MV-4-11 (cell line): Measurements from ENCODE around the gene KRTAP10-4.

ENCODE experiments used
- DNase-seq: peaks from one replicate; lab custom pipeline; 2025; lab: John Stamatoyannopoulos, UW

KRTAP10-4 gene

DNA sequence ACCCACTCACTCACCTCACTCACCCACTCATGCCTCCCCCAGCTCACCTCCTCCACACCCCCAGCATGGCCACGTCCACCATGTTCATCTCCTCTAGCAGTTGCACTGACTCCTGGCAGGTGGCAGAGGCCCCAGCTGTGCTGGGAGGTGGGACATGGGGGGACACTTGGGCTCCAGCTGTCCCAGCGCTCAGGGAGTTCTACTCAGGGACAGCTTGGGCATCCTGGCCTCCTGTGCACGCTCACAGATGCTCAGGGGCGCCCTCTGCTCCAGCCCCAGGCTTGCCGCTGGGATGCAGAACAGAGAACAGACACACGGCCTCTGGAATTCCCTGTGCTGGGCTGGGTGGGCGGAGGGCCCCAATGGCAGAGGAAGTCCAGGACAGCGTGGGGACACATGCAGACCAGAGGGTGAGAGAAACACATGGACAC lies 43.6 kb downstream of the KRTAP10-4 start:
- DNase-seq, result no peak

DNA sequence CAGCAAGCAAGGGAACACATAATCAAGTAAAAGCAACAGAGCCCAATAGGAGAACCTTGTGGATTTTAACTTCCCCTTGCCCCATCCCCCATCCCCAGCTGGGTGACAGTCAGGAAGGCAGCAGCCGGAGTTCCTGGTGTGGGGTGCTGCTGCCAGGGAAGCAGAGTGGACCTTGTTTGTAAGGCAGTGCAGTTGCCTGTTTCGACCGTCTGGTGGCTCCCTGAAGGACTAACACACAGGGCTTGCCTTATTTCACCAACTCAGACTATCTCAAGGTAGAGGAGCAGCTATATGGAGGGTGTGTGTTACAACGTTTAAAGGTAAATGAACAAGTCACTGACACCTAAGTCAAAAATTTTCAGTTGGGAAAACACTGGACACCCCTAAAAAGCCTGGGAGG lies 45.0 kb downstream of the KRTAP10-4 start:
- peak; percentile 56 for DNase-seq

DNA sequence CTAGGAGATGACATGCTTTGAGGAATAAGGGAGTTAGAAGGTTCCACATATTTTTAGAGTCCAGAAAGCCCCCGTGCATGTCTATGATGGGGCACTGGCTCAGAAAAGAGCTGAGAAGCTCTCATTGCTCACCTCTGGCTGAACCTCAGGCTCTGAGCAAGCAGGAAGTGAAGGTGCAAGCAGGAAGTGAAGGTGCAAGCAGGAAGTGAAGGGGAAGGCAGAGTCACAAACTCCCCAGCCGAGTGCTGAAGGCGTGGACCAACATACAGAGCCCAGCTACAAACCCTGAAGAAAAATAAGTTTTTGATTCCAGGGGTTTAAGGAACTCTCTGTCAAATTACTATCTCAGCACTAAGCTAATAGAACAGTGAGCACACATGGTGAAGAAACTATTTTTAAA lies 45.4 kb downstream of the KRTAP10-4 start:
- no peak for DNase-seq

DNA sequence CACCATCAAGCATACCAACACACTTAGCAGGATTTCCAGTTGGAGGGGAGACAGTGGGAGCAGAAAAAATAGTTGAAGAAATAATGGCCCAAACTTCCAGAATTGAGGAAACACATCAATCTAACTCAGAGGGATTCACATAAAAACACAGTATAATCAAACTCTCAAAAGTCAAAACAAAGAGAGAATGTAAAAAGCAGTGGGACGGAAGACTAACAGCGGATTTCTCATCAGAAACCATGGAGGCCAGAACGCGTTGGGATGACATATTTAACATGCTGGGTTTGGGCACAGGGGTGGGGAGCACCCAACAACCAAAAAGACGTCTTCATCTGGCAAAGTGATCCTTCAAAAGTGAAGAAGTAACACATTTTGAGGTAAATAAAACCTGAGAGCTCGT lies 46.4 kb downstream of the KRTAP10-4 start:
- no peak for DNase-seq

DNA sequence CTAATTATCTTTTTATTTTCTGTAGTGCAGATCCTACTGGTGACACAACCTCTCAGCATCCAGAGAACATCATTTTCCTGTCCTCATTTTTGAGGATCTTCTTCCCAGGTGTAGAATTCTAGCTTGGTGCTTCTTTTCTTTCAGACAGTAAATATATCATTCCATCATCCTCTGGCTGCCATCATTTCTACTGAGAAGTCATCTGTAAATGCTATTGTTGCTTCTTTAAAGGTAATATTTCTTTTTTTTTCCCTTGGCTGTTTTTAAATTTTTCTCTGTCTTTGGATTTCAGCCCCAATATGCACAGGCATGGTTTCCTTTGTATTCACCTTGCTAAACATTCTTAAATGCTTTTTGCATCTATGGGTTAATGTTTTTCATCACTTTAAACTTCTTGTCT lies 50.0 kb downstream of the KRTAP10-4 start:
- no peak for DNase-seq
